ENCODE results near the gene NUBP1.

The NUBP1 gene

GRCh38 chr16:10753670-10754069 lies 10.0 kb downstream of the NUBP1 start:
- no peak overlapping the region for H3K27ac ChIP-seq
- no peak for TF ChIP-seq ZFX (IDR thresholded peaks at IDR 0.05)
- no peak for TF ChIP-seq CTCF (conservative IDR thresholded peaks at IDR 0.05)

DNA sequence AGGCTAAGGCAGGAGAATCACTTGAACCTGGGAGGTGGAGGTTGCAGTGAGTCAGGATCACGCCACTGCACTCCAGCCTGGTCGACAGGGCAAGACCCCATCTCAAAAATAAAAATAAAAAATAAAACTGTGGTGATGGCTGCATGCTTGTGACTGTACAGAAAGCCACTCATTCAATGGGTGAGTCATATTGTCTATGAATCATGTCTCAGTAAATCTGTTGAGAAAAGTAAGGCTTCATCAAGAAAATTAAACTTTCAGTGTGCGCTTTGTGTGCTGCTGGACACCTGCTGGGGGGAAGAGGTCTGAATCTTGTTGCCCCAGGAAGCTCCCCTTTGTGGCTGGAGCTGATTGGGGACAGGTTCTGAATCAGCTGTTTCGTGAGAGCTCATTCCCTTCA lies 11.3 kb downstream of the NUBP1 start:
- no peak for TF ChIP-seq CTCF (conservative IDR thresholded peaks at IDR 0.05)
- TF ChIP-seq ZFX (IDR thresholded peaks at IDR 0.05) = no peak
- H3K27ac ChIP-seq = no peak overlapping the region

- H3K27ac ChIP-seq = no peak overlapping the region
- TF ChIP-seq ZFX (IDR thresholded peaks at IDR 0.05) = no peak
- TF ChIP-seq CTCF (conservative IDR thresholded peaks at IDR 0.05) = no peak
Observed at GRCh38 chr16:10756574-10756973, 12.9 kb downstream of the NUBP1 start.

- H3K27ac ChIP-seq = no peak overlapping the region
- TF ChIP-seq ZFX (IDR thresholded peaks at IDR 0.05) (no peak), CTCF (conservative IDR thresholded peaks at IDR 0.05) (no peak)
Observed at GRCh38 chr16:10760858-10761257, 17.2 kb downstream of the NUBP1 start.

DNA sequence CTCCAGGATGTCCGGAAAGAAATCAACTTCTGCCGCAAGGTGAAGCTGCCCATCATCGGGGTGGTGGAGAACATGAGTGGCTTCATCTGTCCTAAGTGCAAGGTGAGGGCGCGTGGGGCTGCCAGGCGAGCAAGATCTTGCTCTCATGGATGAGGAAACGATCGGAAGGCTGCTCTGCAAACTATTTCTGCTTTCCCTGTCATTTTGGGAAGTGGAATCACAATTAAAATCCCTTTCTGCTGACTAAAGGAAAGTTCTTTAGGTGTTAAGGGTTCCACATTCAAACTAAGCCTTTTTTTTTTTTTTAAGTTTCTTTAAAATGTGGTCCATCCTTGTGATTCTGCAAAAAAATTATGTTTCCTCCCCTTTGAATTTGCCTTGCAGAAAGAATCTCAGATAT lies 17.7 kb downstream of the NUBP1 start:
- TF ChIP-seq CTCF (conservative IDR thresholded peaks at IDR 0.05) = no peak
- no peak overlapping the region for H3K27ac ChIP-seq

- no peak overlapping the region for H3K27ac ChIP-seq
- no peak for TF ChIP-seq CTCF (conservative IDR thresholded peaks at IDR 0.05)
- TF ChIP-seq ZFX (IDR thresholded peaks at IDR 0.05) = no peak
Observed at GRCh38 chr16:10762336-10763016, 18.8 kb downstream of the NUBP1 start.

GRCh38 chr16:10763456-10763855 lies 19.8 kb downstream of the NUBP1 start:
- TF ChIP-seq CTCF (conservative IDR thresholded peaks at IDR 0.05) = no peak
- TF ChIP-seq ZFX (IDR thresholded peaks at IDR 0.05) = no peak
- H3K27ac ChIP-seq = no peak overlapping the region
